Skin of body (tissue), 2 donors: ENCODE measurements around the gene KCNS3. TPM values are rescaled to one million over a fixed set of nuclear protein-coding genes. Genes with fewer than 3 reads are reported as not detected.

Experiments
- DNase-seq: peaks from one replicate; lab custom pipeline; 2025; lab: John Stamatoyannopoulos, UW
- total RNA-seq: library from RNA; depleted of rRNA; stranded (reverse); fragments of >200 nt; gene quantifications from one replicate; pipeline ENCODE4 v1.2.3, GENCODE V29; 2014

KCNS3 gene
- total RNA-seq, 1 donor from 2014 or later, result 17.8 TPM

GRCh38 chr2:17877811-17878280, 621 bp upstream of the KCNS3 start:
- DNase-seq, result no peak

- DNase-seq, result peak; percentile 58
These were observed 858 bp downstream of the KCNS3 start for GRCh38 chr2:17879137-17879912.

DNA sequence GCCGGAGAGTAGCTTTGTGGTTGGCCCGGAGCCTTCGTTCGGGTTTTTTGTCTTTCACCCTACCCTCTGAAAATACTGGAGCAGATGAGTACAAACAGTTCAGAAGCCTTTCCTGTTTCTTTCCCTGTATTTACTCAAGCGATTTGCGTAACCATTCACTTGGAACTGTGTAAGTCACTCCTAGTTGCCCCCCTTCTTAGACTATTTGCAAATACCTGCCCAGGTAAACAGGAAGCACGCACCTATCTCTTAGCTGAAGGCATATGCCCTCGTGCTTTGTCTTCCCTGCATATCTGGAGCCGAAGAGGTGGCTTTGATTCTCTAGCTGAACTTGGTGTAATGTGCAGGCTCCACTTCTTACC, 1.4 kb downstream of the KCNS3 start:
- no peak for DNase-seq

GRCh38 chr2:17892770-17893534, 14.5 kb downstream of the KCNS3 start:
- no peak for DNase-seq

DNA sequence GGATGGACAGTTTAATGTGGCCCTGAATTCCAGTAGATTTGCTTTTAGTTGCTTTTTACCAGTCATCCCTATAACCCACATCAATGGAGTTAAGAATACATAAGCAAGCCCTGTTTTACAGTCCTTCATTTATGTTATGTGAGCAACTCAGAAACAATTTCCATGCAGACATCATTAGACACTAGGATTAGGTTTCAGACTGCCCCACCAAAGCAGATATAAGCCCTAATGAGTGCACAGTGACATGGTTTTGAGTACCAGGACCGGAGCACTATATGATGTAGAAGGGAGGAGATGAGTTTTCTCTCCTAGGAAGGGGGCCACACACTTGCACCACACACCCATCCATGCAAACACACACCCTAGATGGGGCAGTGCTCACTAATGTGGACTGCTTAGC, 15.5 kb downstream of the KCNS3 start:
- DNase-seq, result no peak

GRCh38 chr2:17894556-17894955, 16.1 kb downstream of the KCNS3 start:
- no peak for DNase-seq

- no peak for DNase-seq
These were observed 21.4 kb downstream of the KCNS3 start for GRCh38 chr2:17899871-17900270.

DNA sequence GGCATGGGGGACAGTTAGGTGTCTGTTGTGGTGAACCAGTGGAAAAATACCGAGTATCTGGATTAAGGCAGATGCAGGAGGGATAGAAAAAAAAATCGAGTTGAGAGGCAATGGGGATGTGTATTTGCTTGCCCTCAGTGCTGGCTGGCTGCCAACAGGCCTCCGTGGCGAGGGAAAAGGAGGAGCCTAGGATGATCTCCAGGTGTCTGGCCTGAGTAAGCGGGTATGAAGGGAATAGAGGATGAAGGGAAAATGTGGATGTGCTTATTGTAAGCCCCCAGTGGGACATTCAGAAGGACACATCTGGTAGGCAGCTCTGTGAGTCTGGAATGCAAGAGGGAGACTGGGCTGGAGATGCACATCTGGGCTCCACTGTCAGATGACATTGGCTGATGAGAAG, 22.8 kb downstream of the KCNS3 start:
- DNase-seq, result peak; percentile 59

- DNase-seq, result no peak
These were observed 32.5 kb downstream of the KCNS3 start for GRCh38 chr2:17910980-17911379.

DNA sequence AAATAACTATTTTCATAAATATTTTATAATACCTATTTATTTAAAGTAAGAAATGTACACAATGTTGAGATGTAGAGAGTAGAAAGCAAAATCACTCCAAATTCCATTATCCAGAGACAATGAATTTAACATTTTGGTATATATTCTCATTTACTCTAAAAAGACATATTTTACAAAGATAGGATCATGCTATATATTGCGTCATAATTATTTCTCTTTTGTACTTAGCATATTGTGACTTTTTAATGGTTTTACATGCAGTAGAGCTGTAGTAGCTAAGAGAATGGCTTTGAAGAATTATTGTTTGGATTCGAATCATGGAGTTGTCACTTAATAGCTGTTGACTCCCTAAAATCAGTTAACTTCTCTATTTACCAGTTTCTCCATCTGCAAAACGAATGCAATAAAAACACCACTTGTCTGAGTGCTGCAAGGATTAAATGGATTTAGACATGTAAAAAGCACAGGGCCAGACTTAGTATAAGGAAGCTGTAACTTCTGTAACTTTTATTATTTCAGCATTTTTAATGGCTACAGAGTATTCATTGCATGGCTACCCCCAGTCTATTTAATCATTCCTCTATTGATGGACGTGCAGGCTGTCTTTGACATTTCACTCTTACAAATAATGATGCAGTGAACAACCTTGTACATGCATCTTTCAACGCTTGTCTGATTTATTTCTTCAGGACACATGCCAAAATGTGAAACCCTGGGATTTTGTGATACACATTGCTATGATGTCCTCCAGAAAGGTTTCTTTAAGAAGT, 33.2 kb downstream of the KCNS3 start:
- no peak for DNase-seq

GRCh38 chr2:17912266-17912691, 33.8 kb downstream of the KCNS3 start:
- no peak for DNase-seq

DNA sequence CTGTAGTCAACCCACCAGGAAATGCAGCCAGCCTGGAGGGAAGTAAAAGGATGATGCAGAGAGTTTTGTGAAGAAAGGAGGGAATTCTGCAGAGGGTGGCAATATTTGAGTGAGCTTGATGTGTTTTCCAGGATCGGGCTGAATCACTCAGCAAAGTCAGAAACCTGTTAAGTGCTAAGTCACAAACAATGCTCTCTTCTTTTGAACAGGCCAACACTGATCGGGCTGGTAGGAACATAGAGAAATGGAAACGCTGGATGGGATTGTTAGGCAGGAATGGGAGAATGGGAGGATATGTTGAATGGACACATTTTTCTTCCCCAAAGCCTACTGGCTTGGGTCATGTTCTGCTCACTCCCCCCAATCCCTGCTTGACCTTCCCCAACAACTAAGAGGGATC, 36.6 kb downstream of the KCNS3 start:
- DNase-seq, result no peak

DNA sequence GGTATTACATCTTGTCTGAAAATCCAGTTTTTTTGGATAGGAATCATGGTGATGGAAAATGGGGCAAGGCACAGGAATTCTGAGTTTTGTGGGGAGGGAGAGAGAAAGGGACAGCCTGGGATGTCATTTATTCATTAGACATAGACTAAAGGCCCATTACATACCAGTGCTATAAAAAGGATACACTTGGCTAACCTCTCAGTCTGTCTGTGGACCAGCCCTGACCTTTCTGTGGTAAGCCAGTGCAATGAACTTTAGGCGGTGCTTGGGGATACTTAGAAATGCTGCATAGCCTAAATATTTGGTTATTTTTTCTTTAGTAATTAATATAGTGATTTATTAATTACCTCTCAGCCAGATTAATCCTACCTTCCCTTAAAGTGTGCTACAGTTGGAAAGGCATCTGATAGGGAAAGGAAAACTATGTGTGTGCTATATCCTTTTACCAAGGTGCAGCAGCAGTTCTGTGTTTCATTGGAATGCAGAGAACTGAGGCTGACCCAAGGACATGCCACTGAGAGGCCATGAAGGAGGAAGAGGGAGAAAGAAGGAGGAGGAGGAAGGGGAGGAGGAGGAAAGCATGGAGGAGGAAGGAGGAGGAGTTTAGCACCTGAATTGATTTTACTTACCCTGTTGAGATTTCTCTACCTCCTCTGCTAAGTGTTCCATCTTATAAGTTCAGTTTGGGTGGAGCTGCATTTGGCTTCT, 37.5 kb downstream of the KCNS3 start:
- no peak for DNase-seq

- DNase-seq, result no peak
These were observed 38.1 kb downstream of the KCNS3 start for GRCh38 chr2:17916584-17916983.

DNA sequence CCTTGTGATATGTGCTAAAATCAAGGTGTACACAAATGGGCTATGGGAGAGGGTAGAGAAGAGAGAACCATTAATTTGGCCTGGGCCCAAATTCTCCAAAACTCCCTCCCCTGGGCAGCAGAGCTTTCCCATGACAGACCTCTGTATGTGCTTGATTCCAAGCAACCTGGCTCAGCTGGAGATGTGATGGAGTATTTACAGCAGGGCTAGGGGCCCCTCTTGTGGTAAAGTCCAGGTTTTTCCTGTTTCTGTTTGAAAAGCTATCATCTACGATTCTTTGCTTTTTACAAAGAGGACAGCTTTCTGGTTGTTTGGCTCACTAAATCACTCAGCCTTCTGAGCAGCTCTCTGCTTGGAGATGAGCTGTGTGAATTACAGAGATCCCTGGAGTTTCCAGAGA, 40.3 kb downstream of the KCNS3 start:
- no peak for DNase-seq

- no peak for DNase-seq
These were observed 52.3 kb downstream of the KCNS3 start for GRCh38 chr2:17930773-17931172.

GRCh38 chr2:17933256-17933655, 54.8 kb downstream of the KCNS3 start:
- peak; percentile 47 for DNase-seq

GRCh38 chr2:17934721-17935120, 56.3 kb downstream of the KCNS3 start:
- peak; percentile 47 for DNase-seq

DNA sequence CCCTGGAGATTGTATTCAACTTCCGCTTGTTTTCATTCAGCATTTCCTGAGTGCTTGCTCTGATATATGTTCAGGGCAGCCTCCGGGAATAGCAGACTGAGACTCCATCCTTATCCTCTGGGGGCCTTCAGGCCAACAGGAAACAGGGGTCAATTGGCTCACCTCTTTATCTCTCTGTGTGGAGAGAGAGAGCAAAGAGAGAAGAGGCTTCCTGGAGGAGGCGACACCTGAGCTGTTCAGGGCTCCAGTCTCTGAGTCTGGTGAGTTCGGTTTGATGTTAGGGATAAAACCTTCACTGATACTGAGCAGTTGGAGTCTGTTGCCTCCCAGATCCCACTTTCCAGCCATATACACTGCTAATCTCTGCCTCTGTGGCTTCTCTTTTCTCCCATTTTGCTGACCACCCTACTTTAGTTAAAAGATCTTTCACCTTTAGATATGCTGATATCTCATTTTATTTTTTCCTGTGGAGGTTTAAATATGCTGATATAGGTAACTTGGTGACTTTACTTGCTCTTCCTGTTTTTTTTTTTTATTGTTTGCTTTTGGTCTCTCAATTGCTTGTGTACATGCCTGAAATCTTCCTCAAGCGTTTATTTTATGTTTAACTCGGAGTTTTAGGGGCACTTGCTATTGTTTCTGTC, 56.9 kb downstream of the KCNS3 start:
- DNase-seq, result no peak

DNA sequence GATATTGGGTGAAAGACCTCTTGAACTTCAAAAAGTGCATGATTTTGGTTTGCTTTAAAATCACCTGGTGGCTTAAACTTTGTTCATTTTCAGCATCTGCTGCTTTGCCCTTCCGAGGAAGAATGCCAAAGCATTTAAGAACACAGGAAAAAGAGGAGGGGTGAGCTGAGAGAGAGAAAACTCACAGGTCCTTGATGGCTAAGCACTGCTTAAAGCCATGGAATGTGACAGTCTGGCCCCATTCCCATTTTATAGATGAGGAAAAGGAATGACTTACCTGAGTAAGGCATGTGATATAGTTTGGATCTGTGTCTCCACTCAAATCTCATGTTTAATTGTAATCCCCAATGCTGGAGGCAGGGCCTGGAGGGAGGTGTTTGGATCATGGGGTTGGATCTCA, 58.1 kb downstream of the KCNS3 start:
- no peak for DNase-seq

DNA sequence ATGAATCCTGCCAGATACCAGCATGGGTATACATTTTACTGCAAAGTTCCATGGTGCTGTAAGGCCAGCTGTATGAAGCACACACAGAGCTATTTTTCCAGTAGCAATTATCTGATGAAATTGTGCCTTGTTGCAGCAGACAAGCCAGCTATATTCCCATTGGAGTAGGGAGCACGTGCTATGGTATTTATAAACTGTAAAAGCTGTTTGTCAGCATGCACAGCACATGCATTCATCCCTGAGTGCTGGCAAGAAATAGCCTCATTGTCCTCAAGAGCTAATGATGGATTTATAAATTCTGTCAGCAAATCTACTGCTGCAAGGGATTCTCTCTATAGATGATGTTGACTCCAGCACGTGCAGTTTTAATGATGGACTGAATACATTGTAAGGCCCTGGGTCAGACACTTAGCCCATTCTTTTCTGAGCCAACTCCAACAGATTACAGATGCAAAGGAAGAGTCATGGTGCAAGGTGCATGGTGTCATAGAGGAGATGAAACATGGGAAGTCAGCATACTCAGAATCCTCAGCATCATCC, 61.7 kb downstream of the KCNS3 start:
- DNase-seq, result peak; percentile 89
